Erythroblast (primary cell): ENCODE data around the gene MXD4.

Experiments
- DNase-seq, 2 experiments: peaks; one replicate each; lab custom pipeline; 2025; lab: John Stamatoyannopoulos, UW
- GATA1 ChIP-seq: IDR thresholded peaks from 2 replicates; pipeline ENCODE4 v1.6.1; 2011; ENCODE audit warnings: low read depth, mild to moderate bottlenecking, control low read depth, low read length, moderate library complexity
- POLR2A ChIP-seq: IDR thresholded peaks from 2 replicates; pipeline ENCODE4 v1.6.1; 2011; ENCODE audit warnings: mild to moderate bottlenecking, low read length

Gene MXD4

GRCh38 chr4:2297606-2298531, 36.0 kb upstream of the MXD4 start:
- DNase-seq, result no peak
- TF ChIP-seq POLR2A (no peak), GATA1 (no peak)

GRCh38 chr4:2296631-2297601, 35.0 kb upstream of the MXD4 start:
- TF ChIP-seq GATA1, result no peak
- DNase-seq, result no peak

GRCh38 chr4:2295900-2296442, 34.1 kb upstream of the MXD4 start:
- TF ChIP-seq POLR2A, result no peak
- no peak for TF ChIP-seq GATA1
- DNase-seq, result no peak

- DNase-seq, result no peak
- TF ChIP-seq POLR2A (no peak), GATA1 (no peak)
Observed at GRCh38 chr4:2295500-2295899, 33.6 kb upstream of the MXD4 start.

GRCh38 chr4:2292646-2293108, 30.8 kb upstream of the MXD4 start:
- TF ChIP-seq POLR2A, result no peak
- no peak for TF ChIP-seq GATA1

GRCh38 chr4:2291705-2292645, 30.1 kb upstream of the MXD4 start:
- TF ChIP-seq GATA1 (no peak), POLR2A (no peak)
- no peak for DNase-seq

More at GRCh38 chr4:2292646-2293108, 30.8 kb upstream of the MXD4 start:
- no peak for DNase-seq

DNA sequence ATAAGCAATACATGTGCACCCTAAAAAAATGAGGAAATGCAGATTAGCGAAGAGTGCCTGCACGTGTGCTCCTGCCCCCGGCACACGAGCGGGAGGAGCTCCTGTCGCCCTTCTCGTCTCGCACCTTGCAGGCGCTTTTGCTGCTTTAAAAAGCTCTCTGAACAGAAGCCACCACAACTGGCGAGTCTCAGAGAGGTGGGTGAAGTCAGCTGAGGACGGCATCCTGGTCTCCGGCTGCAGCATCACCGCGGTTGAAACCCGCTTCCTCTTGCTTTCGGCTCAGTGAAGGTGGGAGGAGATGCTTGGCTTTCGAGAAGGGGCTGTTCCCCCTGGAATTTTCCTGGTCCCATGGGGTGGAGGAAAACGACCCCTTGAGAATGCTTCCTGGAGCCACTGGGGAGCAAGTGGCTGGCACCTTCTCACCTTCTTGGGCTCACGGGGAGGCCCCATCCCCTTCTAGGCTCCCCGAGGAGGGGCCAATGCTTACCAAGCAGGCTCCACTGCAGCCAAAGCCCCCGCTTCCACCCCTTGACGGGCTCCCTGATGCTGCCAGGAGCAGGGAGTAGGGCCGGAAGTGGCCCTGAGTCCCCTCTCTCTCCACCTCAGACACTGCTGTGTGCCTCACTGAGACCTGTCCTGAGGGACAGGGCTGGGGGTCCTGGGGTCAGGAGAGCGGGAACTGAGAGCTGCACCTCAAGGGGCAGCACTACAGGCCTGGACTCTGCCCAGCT, 29.2 kb upstream of the MXD4 start:
- DNase-seq, result no peak

GRCh38 chr4:2290488-2290887, 28.6 kb upstream of the MXD4 start:
- no peak for DNase-seq

More for the DNA sequence above, 29.2 kb upstream of the MXD4 start:
- TF ChIP-seq POLR2A, result no peak
- no peak for TF ChIP-seq GATA1

DNA sequence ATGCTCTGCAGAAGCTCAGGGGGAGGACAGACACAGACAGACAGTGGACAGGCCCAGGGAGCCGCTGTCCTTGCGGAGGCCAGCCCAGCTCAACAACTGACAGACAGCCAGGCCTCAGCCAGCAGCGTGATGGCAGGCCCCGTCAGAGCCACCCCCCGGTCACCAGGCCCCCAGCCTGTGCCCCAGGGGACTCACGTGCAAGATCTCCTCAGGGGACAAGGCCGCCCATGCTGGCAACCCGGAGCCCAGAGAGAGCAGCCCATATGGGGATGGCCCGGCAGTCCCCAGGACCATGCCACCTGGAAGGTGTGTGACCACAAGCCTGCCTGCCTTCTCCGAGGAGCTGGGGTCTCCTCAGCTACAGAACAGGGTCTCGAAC, 28.0 kb upstream of the MXD4 start:
- no peak for TF ChIP-seq POLR2A
- no peak for TF ChIP-seq GATA1
- DNase-seq, result no peak

More at GRCh38 chr4:2290488-2290887, 28.6 kb upstream of the MXD4 start:
- no peak for TF ChIP-seq POLR2A
- no peak for TF ChIP-seq GATA1

GRCh38 chr4:2289311-2289954, 27.5 kb upstream of the MXD4 start:
- TF ChIP-seq GATA1, result no peak
- no peak for TF ChIP-seq POLR2A
- DNase-seq, result no peak

- DNase-seq, result no peak
- TF ChIP-seq POLR2A (no peak), GATA1 (no peak)
Observed at GRCh38 chr4:2288051-2288541, 26.2 kb upstream of the MXD4 start.

DNA sequence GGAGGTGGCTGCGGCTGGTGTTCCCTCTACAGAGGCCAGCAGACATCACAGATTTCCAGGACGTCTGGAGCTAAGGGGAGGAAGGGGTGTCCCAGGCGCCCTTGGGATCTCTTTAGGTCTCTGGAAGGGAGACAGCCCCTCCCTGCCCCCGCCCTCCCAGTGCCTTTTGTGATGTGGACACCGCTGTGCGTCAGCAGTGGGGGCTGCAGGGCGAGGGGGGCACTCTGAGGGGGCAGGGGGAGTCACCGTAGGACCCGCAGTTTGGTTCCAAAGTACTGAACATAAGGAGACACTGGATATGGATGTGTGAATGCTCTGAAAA, 25.6 kb upstream of the MXD4 start:
- DNase-seq, result no peak
- no peak for TF ChIP-seq POLR2A
- no peak for TF ChIP-seq GATA1
